K562 (cell line): ENCODE data around the gene MAGI2. TPM values are rescaled to one million over a fixed set of nuclear protein-coding genes. Genes with fewer than 3 reads are reported as not detected.

Experiments used
- ATAC-seq: fragments of 200-7000 bp; cut with Tn5 transposase; 3 replicates; pipeline ENCODE4 v1.9.1; 2020; ENCODE audit warnings: moderate library complexity
- BruUV-seq: library from RNA; stranded (reverse); fragments of 400-500 nt; replicated peaks from 2 replicates; lab custom pipeline; 2021; lab: Mats Ljungman, UMichigan
- CTCF ChIA-PET: fragments of 300-600 bp; formaldehyde crosslinking; extraction: SDS; loops from one replicate; lab custom pipeline; 2021; ENCODE audit warnings: low intra/inter-chr PET ratio; lab: Yijun Ruan, JAX
- POLR2A ChIA-PET: fragments of 300-600, 350-650 bp; sonication (Branson Sonifier 250); formaldehyde crosslinking; extraction: SDS; loops from one replicate; lab custom pipeline; 2021; ENCODE audit warnings: antibody characterized with exemption, inconsistent platforms; lab: Yijun Ruan, JAX
- DNase-seq, 4 experiments: peaks; one replicate each; pipeline versions ENCODE4 v3.0.0 to v3.0.0-alpha.2; 2011 to 2018; ENCODE audit warnings: low spot score in 3 of 4, mixed read lengths in 3 of 4; ENCODE audit errors: extremely low read depth in 1 of 4
- FAIRE-seq: peaks from 2 replicates; lab custom pipeline; 2011; peaks lifted over from hg19 to GRCh38; lab: Jason Lieb, UNC
- H2AFZ ChIP-seq: 2 replicates; pipeline ENCODE4 v1.6.0; 2011; ENCODE audit warnings: low read depth, low read length, control low read depth, inconsistent platforms
- H3K27ac ChIP-seq: fragments of 200-600 bp; 3 replicates; pipeline ENCODE4 v1.8.0; 2011; ENCODE audit warnings: low read depth, mild to moderate bottlenecking, control low read depth, inconsistent platforms, low read length, moderate library complexity, mixed read lengths; ENCODE audit errors: extremely low read depth
- H3K27me3 ChIP-seq, 2 experiments: fragments of 300-600 bp in 1 of 2; 2 replicates in 1 of 2; 3 replicates in 1 of 2; pipeline versions ENCODE4 v1.6.0 to v1.8.0; 2011; ENCODE audit warnings: inconsistent platforms in 2 of 2, low read length in 2 of 2, mild to moderate bottlenecking in 1 of 2, mixed read lengths in 1 of 2, moderate library complexity in 1 of 2; ENCODE audit not compliant: control insufficient read depth in 2 of 2, insufficient read depth in 2 of 2
- H3K36me3 ChIP-seq: fragments of 300-600 bp; 3 replicates; pipeline ENCODE4 v1.8.0; 2011; ENCODE audit warnings: mild to moderate bottlenecking, low read length, inconsistent platforms; ENCODE audit not compliant: control insufficient read depth, insufficient read depth
- H3K4me1 ChIP-seq, 2 experiments: fragments of 200-600 bp in 1 of 2; replicated peaks in 1 of 2; 2 replicates in 1 of 2; 3 replicates in 1 of 2; pipeline versions ENCODE4 v1.5.1 to v1.8.0; 2011; ENCODE audit warnings: inconsistent platforms in 2 of 2, low read length in 2 of 2, mild to moderate bottlenecking in 1 of 2, mixed read lengths in 1 of 2, moderate library complexity in 1 of 2; ENCODE audit not compliant: control insufficient read depth in 2 of 2, insufficient read depth in 2 of 2
- H3K4me2 ChIP-seq: 2 replicates; pipeline ENCODE4 v1.6.1; 2011; ENCODE audit warnings: low read length, control low read depth, inconsistent platforms, mixed read lengths; ENCODE audit not compliant: insufficient read depth
- H3K4me3 ChIP-seq: fragments of 200-600 bp; sonication (generic), shearing (Covaris generic); 2 replicates; pipeline ENCODE4 v1.5.1; 2016; ENCODE audit warnings: control low read depth, inconsistent platforms
- H3K79me2 ChIP-seq: fragments of 200-600 bp; 3 replicates; pipeline ENCODE4 v1.8.0; 2011; ENCODE audit warnings: low read length, inconsistent platforms; ENCODE audit not compliant: control insufficient read depth, insufficient read depth
- H3K9ac ChIP-seq, 2 experiments: 2 replicates each; pipeline versions ENCODE4 v1.6.0 to v1.6.1; 2011; ENCODE audit warnings: low read depth in 2 of 2, low read length in 2 of 2, control low read depth in 1 of 2, inconsistent platforms in 1 of 2, mild to moderate bottlenecking in 1 of 2, mixed read lengths in 1 of 2; ENCODE audit not compliant: insufficient read depth in 1 of 2
- H3K9me1 ChIP-seq: one replicate; pipeline ENCODE4 v1.6.0; 2011; ENCODE audit warnings: inconsistent platforms, mild to moderate bottlenecking, low read length, moderate library complexity; ENCODE audit not compliant: control insufficient read depth, insufficient read depth
- H3K9me3 ChIP-seq: replicated peaks from 2 replicates; pipeline ENCODE4 v1.5.1; 2011; ENCODE audit warnings: low read depth, low read length, inconsistent platforms; ENCODE audit not compliant: control insufficient read depth, insufficient read depth
- H4K20me1 ChIP-seq: replicated peaks from 2 replicates; pipeline ENCODE4 v1.6.1; 2011; ENCODE audit warnings: low read length, inconsistent platforms, mixed read lengths; ENCODE audit not compliant: control insufficient read depth, insufficient read depth
- ELF2 ChIP-seq: fragments of 250-450 bp; sonication (Bioruptor Pico); IDR thresholded peaks from 2 replicates; pipeline ENCODE4 v1.5.0; 2021; ENCODE audit warnings: mild to moderate bottlenecking
- SRF ChIP-seq, 2 experiments: fragments of 250-450, 450-650 bp in 1 of 2; sonication (Bioruptor Pico) in 1 of 2; sonication (generic) in 1 of 2; formaldehyde crosslinking; IDR thresholded peaks; 2 replicates each; pipeline versions ENCODE4 v1.5.0 to v1.5.1; 2020 to 2022; ENCODE audit warnings: mild to moderate bottlenecking in 1 of 2, missing genetic modification reagents in 1 of 2
- TRIM25 ChIP-seq: fragments of 450-650 bp; IDR thresholded peaks from 2 replicates; pipeline ENCODE4 v1.7.0; 2016; ENCODE audit warnings: borderline replicate concordance
- ZBTB12 ChIP-seq: fragments of 250-450 bp; sonication (Bioruptor Pico); IDR thresholded peaks from 2 replicates; pipeline ENCODE4 v1.4.0; 2020
- WGBS: fragments of 100-300 bp; shearing (Covaris generic); methylation state at CpG from one replicate; pipeline ENCODE4 v1.1.6; 2016; ENCODE audit warnings: low coverage, mixed read lengths; ENCODE audit not compliant: insufficient coverage; ENCODE audit errors: missing lambda C conversion rate; 5-methylcytosine and 5-hydroxymethylcytosine counted together
- in situ Hi-C: fragments of 300-500 bp; cut with MboI; formaldehyde crosslinking; loops from 4 replicates; pipeline ENCODE4 v1.15.0; 2018; ENCODE audit warnings: inconsistent platforms, mixed read lengths
- intact Hi-C: fragments of 100-400 bp; cut with micrococcal nuclease; formaldehyde crosslinking; loops from 2 replicates; pipeline ENCODE4 v1.14.2; 2022
- polyA plus RNA-seq, 8 experiments: library from polyadenylated mRNA; depleted of rRNA in 4 of 8; stranded (reverse) in 5 of 8; unstranded in 3 of 8; fragments of >200 nt; fragmentation: Nextera tagmentation in 2 of 8; fragmentation: Illumina TruSeq in 1 of 8; extraction: Ambion mirVana in 2 of 8; extraction: Trizol in 1 of 8; gene quantifications; 2 replicates each; pipeline versions ENCODE4 v1.2.1 to v1.2.3, GENCODE V29; 2011 to 2014; ENCODE audit warnings: inconsistent platforms in 1 of 8, missing spikeins in 1 of 8
- total RNA-seq, 7 experiments: library from RNA; depleted of rRNA in 6 of 7; stranded (reverse); fragments of >200 nt in 6 of 7; fragmentation: Illumina TruSeq in 2 of 7; extraction: Trizol in 2 of 7; gene quantifications; 2 replicates each; pipeline versions ENCODE4 v1.2.1 to v1.2.3, GENCODE V29; 2011 to 2021; ENCODE audit warnings: low replicate concordance in 1 of 7

MAGI2 gene
- total and polyA plus RNA-seq, 9 of the 15 experiments (the other 6 are each of a cell fraction or from before 2014, with no cell fraction given) = 0.27 to 1.4 (median 0.70) TPM

- no peaks in the 10 kb centered on the region for H3K9me3 ChIP-seq
- ChIA-PET POLR2A (no interaction called here), CTCF (no interaction called here)
- FAIRE-seq (no peak), ATAC-seq (no peak), DNase-seq (no peak)
- 0% methylated on average over 3 of the region's 3 CpGs for WGBS
- H3K9ac ChIP-seq = no peak overlapping the region
- TF ChIP-seq SRF (CRISPR knock-in tag; IDR thresholded peaks at IDR 0.05) (no peak), ZBTB12 (CRISPR knock-in tag) (no peak), ELF2 (CRISPR knock-in tag) (no peak), TRIM25 (no peak)
- no peak overlapping the region for H3K4me3 ChIP-seq
- no peak overlapping the region for H3K27ac ChIP-seq
- no peak overlapping the region for H3K4me2 ChIP-seq
- intact Hi-C loops = no loop called here
- no peaks in the 10 kb centered on the region for H3K79me2 ChIP-seq
- in situ Hi-C loops = no loop called here
- no peaks in the 10 kb centered on the region for H3K27me3 ChIP-seq
- no peaks in the 10 kb centered on the region for H3K9me1 ChIP-seq
- H3K36me3 ChIP-seq = no peaks in the 10 kb centered on the region
- no peaks in the 10 kb centered on the region for H4K20me1 ChIP-seq
- no peaks in the 10 kb centered on the region for H3K4me1 ChIP-seq
- BruUV-seq = no TSS peak
- H2AFZ ChIP-seq = no peak overlapping the region
These were observed 141.4 kb downstream of the MAGI2 start for GRCh38 chr7:79312022-79312421.
